ENCODE measurements around the gene ZBTB16. TPM values are rescaled to one million over a fixed set of nuclear protein-coding genes. Genes with fewer than 3 reads are reported as not detected.
A peak's percentile ranks its signal among the peaks of the same experiment; 100 is the strongest.

Gene ZBTB16
- total and polyA plus RNA-seq, 7 experiments from 2014 or later, result 3.0 to 22.1 (median 7.2) TPM

GRCh38 chr11:114070464-114071139 lies 11.1 kb downstream of the ZBTB16 start:
- Mint-ChIP-seq H3K4me1 (peaks cover 6 to 44% (median 26%) of the 10 kb centered on the region in 7 donors), H3K27me3 (peaks cover 0 to 14% (median 0%) of the 10 kb centered on the region in 5 donors), H3K9me3 (no peaks in the 10 kb centered on the region), H3K4me3 (no peak overlapping the region), H3K27ac (no peak overlapping the region), H3K36me3 (peaks cover 0 to 3% (median 0%) of the 10 kb centered on the region in 5 donors)
- POLR2A ChIA-PET, result interaction anchor here (0.7 to 1.4 kb wide), 2 partner anchors 10 to 100 kb away, joined by 3 to 4 read pairs; no protein-coding TSS in a partner anchor
- H3K4me1 ChIP-seq (ENCODE audit: control insufficient read depth in 2 of 2, insufficient read depth in 2 of 2, low read length in 2 of 2), result peaks cover 10 to 22% of the 10 kb centered on the region in 2 donors
- no peaks in the 10 kb centered on the region for H3K36me3 ChIP-seq (ENCODE audit: control insufficient read depth in 2 of 3, insufficient read depth in 3 of 3, low read length in 3 of 3)
- H3K9me3 ChIP-seq (ENCODE audit: control insufficient read depth in 2 of 3, low read length in 3 of 3), result no peaks in the 10 kb centered on the region
- H3K4me3 ChIP-seq (ENCODE audit: low read length), result no peak overlapping the region
- intact Hi-C loops (cut with micrococcal nuclease), result no loop called here
- no peak overlapping the region for H3K27ac ChIP-seq (ENCODE audit: low read depth, low read length)
- CTCF ChIA-PET, result interaction anchor here (0.6 to 1.6 kb wide), 4 partner anchors 10 to 190 kb away, joined by 3 to 6 read pairs (median 4); no protein-coding TSS in a partner anchor
- DNase-seq (no peak), ATAC-seq (no peak)
- H3K27me3 ChIP-seq (ENCODE audit: control insufficient read depth in 2 of 2, insufficient read depth in 2 of 2, low read length in 2 of 2), result no peaks in the 10 kb centered on the region

GRCh38 chr11:114073007-114073827 lies 13.7 kb downstream of the ZBTB16 start:
- DNase-seq (peak in 2 of 9 donors; percentile 23 to 36), ATAC-seq (no peak)
- Mint-ChIP-seq H3K27me3 (peaks cover 0 to 32% (median 0%) of the 10 kb centered on the region in 5 donors), H3K9me3 (no peaks in the 10 kb centered on the region), H3K4me3 (peak overlapping the region in 7 of 10 donors; percentile 17 to 50 (median 36)), H3K4me1 (peaks cover 23 to 56% (median 43%) of the 10 kb centered on the region in 7 donors), H3K36me3 (peaks cover 0 to 2% (median 0%) of the 10 kb centered on the region in 5 donors), H3K27ac (peak overlapping the region in 8 of 9 donors; percentile 17 to 79 (median 58))
- ChIA-PET CTCF (interaction anchor here (0.9 to 1.3 kb wide), 2 partner anchors 87 to 119 kb away, joined by 4 to 5 read pairs; no protein-coding TSS in a partner anchor), POLR2A (interaction anchor here (0.6 to 1.4 kb wide), 2 partner anchors 13 to 16 kb away, joined by 3 to 5 read pairs; no protein-coding TSS in a partner anchor)
- H3K4me1 ChIP-seq (ENCODE audit: control insufficient read depth in 2 of 2, insufficient read depth in 2 of 2, low read length in 2 of 2), result peaks cover 27 to 44% of the 10 kb centered on the region in 2 donors
- no peaks in the 10 kb centered on the region for H3K36me3 ChIP-seq (ENCODE audit: control insufficient read depth in 2 of 3, insufficient read depth in 3 of 3, low read length in 3 of 3)
- intact Hi-C loops (cut with micrococcal nuclease), result no loop called here
- H3K27ac ChIP-seq (ENCODE audit: low read depth, low read length), result peak overlapping the region; percentile 22
- no peak overlapping the region for H3K4me3 ChIP-seq (ENCODE audit: low read length)
- H3K27me3 ChIP-seq (ENCODE audit: control insufficient read depth in 2 of 2, insufficient read depth in 2 of 2, low read length in 2 of 2), result no peaks in the 10 kb centered on the region
- no peaks in the 10 kb centered on the region for H3K9me3 ChIP-seq (ENCODE audit: control insufficient read depth in 2 of 3, low read length in 3 of 3)

GRCh38 chr11:114073828-114074381 lies 14.4 kb downstream of the ZBTB16 start:
- H3K27me3 Mint-ChIP-seq, result peaks cover 0 to 37% (median 0%) of the 10 kb centered on the region in 5 donors
- H3K4me3 ChIP-seq (ENCODE audit: low read length), result no peak overlapping the region
- H3K27ac ChIP-seq (ENCODE audit: low read depth, low read length), result peak overlapping the region; percentile 22
- H3K4me3 Mint-ChIP-seq, result peak overlapping the region in 8 of 10 donors; percentile 17 to 67 (median 32)
- no peaks in the 10 kb centered on the region for H3K36me3 ChIP-seq (ENCODE audit: control insufficient read depth in 2 of 3, insufficient read depth in 3 of 3, low read length in 3 of 3)
- intact Hi-C loops (cut with micrococcal nuclease), result no loop called here
- ATAC-seq, result peak; percentile 64
- no peaks in the 10 kb centered on the region for H3K27me3 ChIP-seq (ENCODE audit: control insufficient read depth in 2 of 2, insufficient read depth in 2 of 2, low read length in 2 of 2)
- ChIA-PET POLR2A (interaction anchor here (0.7 to 1.4 kb wide), 2 partner anchors 14 to 108 kb away, joined by 3 to 5 read pairs; no protein-coding TSS in a partner anchor), CTCF (interaction anchor here (0.8 to 1.0 kb wide), 2 partner anchors 93 to 120 kb away, joined by 3 to 4 read pairs; no protein-coding TSS in a partner anchor)
- no peaks in the 10 kb centered on the region for H3K9me3 ChIP-seq (ENCODE audit: control insufficient read depth in 2 of 3, low read length in 3 of 3)
- peak overlapping the region in 7 of 9 donors; percentile 13 to 79 (median 54) for H3K27ac Mint-ChIP-seq
- peak in 2 of 9 donors; percentile 12 to 34 for DNase-seq
- no peaks in the 10 kb centered on the region for H3K9me3 Mint-ChIP-seq
- H3K4me1 ChIP-seq (ENCODE audit: control insufficient read depth in 2 of 2, insufficient read depth in 2 of 2, low read length in 2 of 2), result peaks cover 32 to 48% of the 10 kb centered on the region in 2 donors
- peaks cover 24 to 60% (median 48%) of the 10 kb centered on the region in 7 donors for H3K4me1 Mint-ChIP-seq
- no peaks in the 10 kb centered on the region for H3K36me3 Mint-ChIP-seq

- Histone ChIP-seq H3K4me1 (ENCODE audit: control insufficient read depth in 2 of 2, insufficient read depth in 2 of 2, low read length in 2 of 2) (peaks cover 32 to 57% of the 10 kb centered on the region in 2 donors), H3K9me3 (ENCODE audit: control insufficient read depth in 2 of 3, low read length in 3 of 3) (no peaks in the 10 kb centered on the region)
- intact Hi-C loops (cut with micrococcal nuclease), result loop anchor here in 1 of 2 donors (5.0 kb wide), 1 partner anchor 108 kb away; no protein-coding TSS in a partner anchor
These were observed 15.2 kb downstream of the ZBTB16 start for GRCh38 chr11:114074546-114075343.

GRCh38 chr11:114075344-114075610 lies 15.8 kb downstream of the ZBTB16 start:
- H3K4me3 ChIP-seq (ENCODE audit: low read length), result no peak overlapping the region
- no peaks in the 10 kb centered on the region for H3K36me3 ChIP-seq (ENCODE audit: control insufficient read depth in 2 of 3, insufficient read depth in 3 of 3, low read length in 3 of 3)
- H3K4me1 ChIP-seq (ENCODE audit: control insufficient read depth in 2 of 2, insufficient read depth in 2 of 2, low read length in 2 of 2), result peaks cover 32 to 62% of the 10 kb centered on the region in 2 donors
- Mint-ChIP-seq H3K27ac (peak overlapping the region in 1 of 9 donors; percentile 69), H3K9me3 (no peaks in the 10 kb centered on the region), H3K4me3 (peak overlapping the region in 1 of 10 donors; percentile 67), H3K27me3 (peaks cover 0 to 44% (median 0%) of the 10 kb centered on the region in 5 donors), H3K4me1 (peaks cover 24 to 72% (median 57%) of the 10 kb centered on the region in 7 donors), H3K36me3 (no peaks in the 10 kb centered on the region)
- ATAC-seq (no peak), DNase-seq (no peak)
- POLR2A ChIA-PET, result no interaction called here
- H3K27me3 ChIP-seq (ENCODE audit: control insufficient read depth in 2 of 2, insufficient read depth in 2 of 2, low read length in 2 of 2), result no peaks in the 10 kb centered on the region
- H3K9me3 ChIP-seq (ENCODE audit: control insufficient read depth in 2 of 3, low read length in 3 of 3), result no peaks in the 10 kb centered on the region
- no peak overlapping the region for H3K27ac ChIP-seq (ENCODE audit: low read depth, low read length)
- CTCF ChIA-PET, result no interaction called here
- intact Hi-C loops (cut with micrococcal nuclease), result loop anchor here in 1 of 2 donors (5.0 kb wide), 1 partner anchor 107 kb away; no protein-coding TSS in a partner anchor

More at GRCh38 chr11:114074546-114075343, 15.2 kb downstream of the ZBTB16 start:
- Mint-ChIP-seq H3K27me3 (peaks cover 0 to 42% (median 0%) of the 10 kb centered on the region in 5 donors), H3K4me1 (peaks cover 24 to 68% (median 54%) of the 10 kb centered on the region in 7 donors), H3K36me3 (no peaks in the 10 kb centered on the region), H3K9me3 (no peaks in the 10 kb centered on the region), H3K27ac (peak overlapping the region in 4 of 9 donors; percentile 41 to 84 (median 57)), H3K4me3 (peak overlapping the region in 2 of 10 donors; percentile 25 to 67)
- Histone ChIP-seq H3K4me3 (ENCODE audit: low read length) (no peak overlapping the region), H3K27me3 (ENCODE audit: control insufficient read depth in 2 of 2, insufficient read depth in 2 of 2, low read length in 2 of 2) (no peaks in the 10 kb centered on the region), H3K27ac (ENCODE audit: low read depth, low read length) (no peak overlapping the region), H3K36me3 (ENCODE audit: control insufficient read depth in 2 of 3, insufficient read depth in 3 of 3, low read length in 3 of 3) (no peaks in the 10 kb centered on the region)
- ATAC-seq (no peak), DNase-seq (no peak)
- ChIA-PET CTCF (interaction anchor here (0.8 to 1.0 kb wide), 2 partner anchors 92 to 119 kb away, joined by 3 to 4 read pairs; no protein-coding TSS in a partner anchor), POLR2A (interaction anchor here (0.7 to 1.4 kb wide), 2 partner anchors 14 to 107 kb away, joined by 3 to 5 read pairs; no protein-coding TSS in a partner anchor)

Measured in naive thymus-derived CD4-positive, alpha-beta T cell (primary cell).